Fibroblast of lung (primary cell): ENCODE results near the gene AGL.

Experiments
- EZH2 ChIP-seq: IDR thresholded peaks from 2 replicates; pipeline ENCODE4 v1.5.1; 2012; ENCODE audit warnings: low read length, control low read depth, mild to moderate bottlenecking; ENCODE audit errors: missing control alignments
- TF ChIP-seq, protein P1 (sequence below), 2 donors: IDR thresholded peaks in 1 of 2; conservative IDR thresholded peaks in 1 of 2; 1 replicate in 1 of 2; 2 replicates in 1 of 2; pipeline ENCODE4 v1.5.1; 2011 to 2012; ENCODE audit warnings: low read length in 2 of 2, control low read depth in 1 of 2, inconsistent platforms in 1 of 2, low read depth in 1 of 2, mild to moderate bottlenecking in 1 of 2

DNA sequence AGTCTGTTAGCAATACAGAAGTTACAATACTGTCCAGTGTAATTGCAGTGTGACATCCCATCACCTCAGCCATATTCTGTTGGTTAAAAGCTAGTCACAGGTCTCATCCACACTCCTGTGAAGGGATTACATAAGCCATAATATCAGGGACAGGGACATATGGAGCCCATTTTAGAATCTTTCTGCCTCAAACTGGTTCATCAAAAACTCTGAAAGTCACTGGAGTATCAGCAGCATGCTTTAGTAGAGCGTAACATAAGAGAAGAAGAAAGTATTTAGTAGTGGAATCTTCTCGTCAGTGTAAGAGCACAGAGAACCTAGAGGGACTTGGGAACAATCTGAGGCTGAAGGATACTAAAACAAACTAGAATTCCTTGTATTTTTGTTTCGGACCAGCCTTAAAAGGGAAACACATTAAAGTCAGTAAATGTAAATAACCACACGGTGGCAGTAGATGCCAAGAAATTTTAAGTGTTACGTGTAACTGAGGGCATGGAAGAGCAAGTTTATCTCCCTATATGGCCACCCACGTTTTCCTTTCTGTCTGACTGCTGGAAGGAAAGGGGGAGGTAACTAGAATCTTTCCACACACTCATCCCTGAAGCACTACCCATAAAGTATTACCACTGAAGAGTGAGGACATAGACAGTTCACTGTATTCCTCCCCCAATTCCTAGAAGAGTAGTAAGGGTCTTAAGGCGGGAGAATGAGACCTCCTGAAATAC, 41.6 kb upstream of the AGL start:
- TF ChIP-seq, protein P1, sequence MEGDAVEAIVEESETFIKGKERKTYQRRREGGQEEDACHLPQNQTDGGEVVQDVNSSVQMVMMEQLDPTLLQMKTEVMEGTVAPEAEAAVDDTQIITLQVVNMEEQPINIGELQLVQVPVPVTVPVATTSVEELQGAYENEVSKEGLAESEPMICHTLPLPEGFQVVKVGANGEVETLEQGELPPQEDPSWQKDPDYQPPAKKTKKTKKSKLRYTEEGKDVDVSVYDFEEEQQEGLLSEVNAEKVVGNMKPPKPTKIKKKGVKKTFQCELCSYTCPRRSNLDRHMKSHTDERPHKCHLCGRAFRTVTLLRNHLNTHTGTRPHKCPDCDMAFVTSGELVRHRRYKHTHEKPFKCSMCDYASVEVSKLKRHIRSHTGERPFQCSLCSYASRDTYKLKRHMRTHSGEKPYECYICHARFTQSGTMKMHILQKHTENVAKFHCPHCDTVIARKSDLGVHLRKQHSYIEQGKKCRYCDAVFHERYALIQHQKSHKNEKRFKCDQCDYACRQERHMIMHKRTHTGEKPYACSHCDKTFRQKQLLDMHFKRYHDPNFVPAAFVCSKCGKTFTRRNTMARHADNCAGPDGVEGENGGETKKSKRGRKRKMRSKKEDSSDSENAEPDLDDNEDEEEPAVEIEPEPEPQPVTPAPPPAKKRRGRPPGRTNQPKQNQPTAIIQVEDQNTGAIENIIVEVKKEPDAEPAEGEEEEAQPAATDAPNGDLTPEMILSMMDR (conservative IDR thresholded peaks at IDR 0.05 in 1 of 2, IDR thresholded peaks at IDR 0.05 in 1 of 2; ENCODE audit: low read depth in 1 of 2, low read length in 2 of 2) = peak; percentile 45 to 54
- TF ChIP-seq EZH2 = no peak
